GM12875 (cell line): ENCODE data around the gene FRMD4A.

Source experiments
- H3K4me3 ChIP-seq: one replicate; pipeline ENCODE4 v1.5.1; 2011; ENCODE audit warnings: low read depth, low read length, control low read depth
- TF ChIP-seq, protein P1 (sequence below): IDR thresholded peaks from 2 replicates; pipeline ENCODE4 v1.5.1; 2011; ENCODE audit warnings: low read depth, mild to moderate bottlenecking, control low read depth, inconsistent platforms, low read length, moderate library complexity, borderline replicate concordance; ENCODE audit not compliant: insufficient read depth

The FRMD4A gene

DNA sequence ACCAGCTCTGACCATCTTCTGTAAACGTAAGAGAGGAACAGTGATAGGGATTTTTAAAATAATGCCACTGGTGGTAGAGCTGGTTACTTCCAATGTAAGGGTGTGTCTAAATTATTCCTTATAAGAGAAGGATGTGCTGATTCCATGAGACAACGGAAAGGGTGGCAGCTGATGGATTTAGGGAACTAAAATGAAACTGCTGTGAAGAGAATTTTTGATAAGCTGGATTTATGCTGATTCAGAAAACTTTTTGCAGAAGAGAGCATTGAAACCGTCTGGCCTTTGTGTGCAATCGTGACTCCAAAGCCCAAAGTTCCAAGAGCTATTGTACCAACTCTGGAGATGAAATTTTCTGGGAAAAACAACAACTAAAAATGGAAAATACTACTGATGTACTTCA, 443.0 kb downstream of the FRMD4A start:
- TF ChIP-seq, protein P1, sequence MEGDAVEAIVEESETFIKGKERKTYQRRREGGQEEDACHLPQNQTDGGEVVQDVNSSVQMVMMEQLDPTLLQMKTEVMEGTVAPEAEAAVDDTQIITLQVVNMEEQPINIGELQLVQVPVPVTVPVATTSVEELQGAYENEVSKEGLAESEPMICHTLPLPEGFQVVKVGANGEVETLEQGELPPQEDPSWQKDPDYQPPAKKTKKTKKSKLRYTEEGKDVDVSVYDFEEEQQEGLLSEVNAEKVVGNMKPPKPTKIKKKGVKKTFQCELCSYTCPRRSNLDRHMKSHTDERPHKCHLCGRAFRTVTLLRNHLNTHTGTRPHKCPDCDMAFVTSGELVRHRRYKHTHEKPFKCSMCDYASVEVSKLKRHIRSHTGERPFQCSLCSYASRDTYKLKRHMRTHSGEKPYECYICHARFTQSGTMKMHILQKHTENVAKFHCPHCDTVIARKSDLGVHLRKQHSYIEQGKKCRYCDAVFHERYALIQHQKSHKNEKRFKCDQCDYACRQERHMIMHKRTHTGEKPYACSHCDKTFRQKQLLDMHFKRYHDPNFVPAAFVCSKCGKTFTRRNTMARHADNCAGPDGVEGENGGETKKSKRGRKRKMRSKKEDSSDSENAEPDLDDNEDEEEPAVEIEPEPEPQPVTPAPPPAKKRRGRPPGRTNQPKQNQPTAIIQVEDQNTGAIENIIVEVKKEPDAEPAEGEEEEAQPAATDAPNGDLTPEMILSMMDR: no peak

GRCh38 chr10:13885238-13885990, 445.3 kb downstream of the FRMD4A start:
- TF ChIP-seq, protein P1: no peak
- no peak overlapping the region for H3K4me3 ChIP-seq

More for the DNA sequence above, 443.0 kb downstream of the FRMD4A start:
- H3K4me3 ChIP-seq: no peak overlapping the region

DNA sequence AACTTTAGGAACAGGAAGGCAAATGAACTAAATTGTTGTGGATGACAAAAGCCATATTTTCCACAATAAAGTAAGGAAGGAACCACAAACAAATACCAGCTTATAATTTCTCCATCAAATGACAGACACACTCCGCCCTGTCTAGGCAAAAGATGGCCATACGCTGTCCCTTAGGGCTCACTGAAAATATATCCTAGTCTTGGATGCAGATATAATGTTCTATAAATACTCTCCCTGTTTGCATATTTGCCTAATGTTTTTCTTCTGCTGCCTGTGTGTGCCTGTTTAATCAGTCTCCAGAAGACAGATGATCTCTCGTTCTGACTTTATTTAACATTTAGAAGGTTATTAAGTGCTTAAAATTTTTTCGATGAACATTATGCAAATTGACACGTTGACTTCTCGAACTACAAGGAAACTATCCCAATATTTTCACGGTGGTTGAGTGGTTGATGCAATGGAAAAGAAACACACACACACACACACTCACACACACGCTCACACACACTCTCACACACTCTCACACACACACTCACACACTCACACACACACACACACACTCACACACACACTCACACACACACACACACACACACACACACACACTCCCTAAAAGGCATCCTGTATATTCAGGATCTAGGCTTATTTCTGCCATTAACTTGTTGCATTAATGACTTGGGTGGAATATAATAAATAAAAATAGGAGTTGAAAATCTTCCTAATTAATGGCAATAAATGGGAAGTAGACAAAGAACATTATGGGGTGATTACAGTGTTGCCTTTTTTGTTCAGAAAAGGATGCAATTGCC, 446.9 kb downstream of the FRMD4A start:
- TF ChIP-seq, protein P1: no peak
- no peak overlapping the region for H3K4me3 ChIP-seq

DNA sequence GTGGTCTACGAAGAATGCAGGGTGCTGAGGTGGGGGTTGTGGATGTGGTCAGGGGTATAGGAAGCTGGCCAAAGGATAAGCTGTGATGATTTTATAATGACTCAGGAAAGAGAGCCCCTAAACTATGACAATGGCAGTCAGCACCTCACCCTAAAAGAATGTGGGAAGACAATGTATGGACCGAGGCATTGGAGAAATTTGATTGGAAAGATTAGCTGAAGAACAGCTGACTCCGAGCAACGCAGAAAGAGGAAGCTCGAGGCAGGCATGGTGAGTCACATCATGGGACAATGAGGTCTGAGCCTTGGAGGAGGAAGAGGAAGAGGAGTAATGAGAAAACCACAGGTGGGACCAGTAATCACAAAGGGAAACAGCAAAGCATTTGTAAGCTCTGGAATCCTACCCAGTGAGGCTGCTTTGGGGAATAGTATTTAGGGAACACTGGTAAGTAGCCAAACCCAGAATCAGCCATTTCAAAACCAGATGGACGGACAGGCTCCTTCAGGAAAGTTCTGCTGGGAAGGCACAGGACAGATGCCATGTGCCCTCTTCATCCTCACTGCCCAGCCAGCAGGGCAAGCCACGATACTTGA, 448.5 kb downstream of the FRMD4A start:
- H3K4me3 ChIP-seq: no peak overlapping the region
- TF ChIP-seq, protein P1: no peak

DNA sequence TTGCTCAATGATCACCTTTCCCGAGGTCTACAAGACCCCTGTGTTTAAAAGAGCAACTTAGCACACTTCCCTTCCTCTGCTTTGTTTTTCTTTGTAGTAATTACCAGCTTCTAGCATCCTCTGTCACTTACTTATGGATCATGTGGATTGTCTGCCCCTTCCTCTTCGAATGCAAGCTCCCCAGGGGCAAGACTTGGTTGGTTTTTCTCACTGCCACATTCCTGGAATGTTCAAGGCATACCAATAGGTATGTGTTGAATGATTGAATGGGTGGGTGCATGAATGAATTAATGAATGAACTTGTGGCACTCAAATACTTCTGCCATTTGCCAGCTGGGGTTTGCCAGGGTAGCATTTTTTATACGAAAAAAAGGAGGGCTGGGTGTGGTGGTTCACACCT, 450.0 kb downstream of the FRMD4A start:
- TF ChIP-seq, protein P1: no peak
- no peak overlapping the region for H3K4me3 ChIP-seq

DNA sequence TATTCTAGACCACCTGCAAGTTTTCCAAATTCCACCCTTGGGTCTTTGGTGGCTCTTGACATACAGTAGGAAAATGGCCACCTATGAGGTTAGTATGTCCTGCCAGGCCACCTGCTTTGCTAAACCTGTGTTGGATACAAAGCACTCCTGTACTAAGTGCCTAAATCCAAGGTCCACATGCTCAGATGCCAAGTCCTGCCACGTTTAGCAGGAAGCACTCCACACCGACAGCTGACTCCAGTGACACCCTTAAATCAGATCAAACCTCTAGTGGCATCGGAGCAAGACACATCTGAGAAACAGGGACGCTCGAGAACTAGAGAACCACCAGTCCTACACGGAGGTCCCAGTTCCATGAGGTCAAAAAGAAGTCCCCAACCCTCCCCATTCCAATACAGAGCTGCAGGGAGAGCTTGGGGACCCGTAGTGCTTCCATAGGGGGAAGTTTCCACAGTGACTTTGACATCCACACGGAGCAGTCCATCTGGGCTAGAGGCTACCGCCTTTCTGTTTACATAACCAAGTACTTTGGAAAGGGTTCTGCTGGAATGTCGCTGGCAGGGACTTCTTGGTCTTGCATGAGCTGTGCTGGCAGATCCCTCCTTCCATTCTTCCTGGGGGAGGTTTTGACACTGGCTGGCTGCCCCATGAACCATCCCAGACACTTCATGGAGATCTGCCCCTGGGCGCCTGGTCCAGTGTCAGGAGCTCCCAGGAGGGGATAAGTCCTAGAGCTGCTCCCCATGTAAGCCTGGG, 453.4 kb downstream of the FRMD4A start:
- H3K4me3 ChIP-seq: no peak overlapping the region
- TF ChIP-seq, protein P1: no peak
